ENCODE measurements around the gene LETMD1. TPM values are rescaled to one million over a fixed set of nuclear protein-coding genes. Genes with fewer than 3 reads are reported as not detected.
"Not testable (repeated sequence)": the region's sequence is repeated elsewhere in the genome, so short reads cannot be mapped to it uniquely, and the experiment has no call there.

Gene LETMD1, protein sequence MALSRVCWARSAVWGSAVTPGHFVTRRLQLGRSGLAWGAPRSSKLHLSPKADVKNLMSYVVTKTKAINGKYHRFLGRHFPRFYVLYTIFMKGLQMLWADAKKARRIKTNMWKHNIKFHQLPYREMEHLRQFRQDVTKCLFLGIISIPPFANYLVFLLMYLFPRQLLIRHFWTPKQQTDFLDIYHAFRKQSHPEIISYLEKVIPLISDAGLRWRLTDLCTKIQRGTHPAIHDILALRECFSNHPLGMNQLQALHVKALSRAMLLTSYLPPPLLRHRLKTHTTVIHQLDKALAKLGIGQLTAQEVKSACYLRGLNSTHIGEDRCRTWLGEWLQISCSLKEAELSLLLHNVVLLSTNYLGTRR
- 55.0 TPM for total RNA-seq

DNA sequence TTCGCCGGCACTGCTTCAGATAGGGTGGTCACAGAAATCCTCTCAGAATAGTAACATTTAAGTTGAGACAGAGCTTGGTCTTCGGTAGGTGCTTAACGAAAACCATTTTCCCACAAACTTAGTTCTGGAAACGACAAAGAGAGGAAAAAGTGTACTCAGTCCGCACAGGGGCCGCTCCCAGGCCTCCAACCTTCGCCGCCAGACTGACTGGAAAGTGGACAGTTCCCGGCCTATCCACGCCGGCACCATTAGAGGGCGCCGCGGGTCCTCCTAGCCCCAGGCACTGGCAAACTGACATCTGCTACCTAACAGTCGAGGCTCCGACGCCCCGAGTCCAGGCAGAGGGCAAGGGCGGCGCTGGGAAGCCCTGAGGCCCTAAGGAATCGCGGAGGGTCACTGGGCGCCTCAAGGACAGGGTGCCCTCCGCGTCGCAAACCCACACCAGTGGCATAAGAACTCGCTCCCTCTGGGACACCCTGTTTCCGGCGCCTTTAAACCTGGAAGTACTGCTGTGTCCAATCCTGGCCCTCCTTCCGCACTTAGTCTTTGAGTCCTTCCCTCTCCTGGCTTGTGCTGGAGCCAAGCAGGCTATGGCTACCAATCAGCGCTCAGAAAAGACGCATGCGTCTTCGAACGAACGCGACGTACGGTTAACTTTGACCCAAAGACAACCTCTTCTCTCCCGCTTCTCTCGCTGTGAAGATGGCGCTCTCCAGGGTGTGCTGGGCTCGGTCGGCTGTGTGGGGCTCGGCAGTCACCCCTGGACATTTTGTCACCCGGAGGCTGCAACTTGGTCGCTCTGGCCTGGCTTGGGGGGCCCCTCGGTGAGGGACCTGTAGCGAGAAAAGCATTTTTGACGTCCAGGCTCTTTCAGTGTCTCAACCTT, at the start of gene LETMD1:
LETMD1 (plus strand) TSS at position 673 of the 886 bp plus-strand sequence; CDS start at position 703, 30 bp downstream.
- DNase-seq = peak; percentile 99

DNA sequence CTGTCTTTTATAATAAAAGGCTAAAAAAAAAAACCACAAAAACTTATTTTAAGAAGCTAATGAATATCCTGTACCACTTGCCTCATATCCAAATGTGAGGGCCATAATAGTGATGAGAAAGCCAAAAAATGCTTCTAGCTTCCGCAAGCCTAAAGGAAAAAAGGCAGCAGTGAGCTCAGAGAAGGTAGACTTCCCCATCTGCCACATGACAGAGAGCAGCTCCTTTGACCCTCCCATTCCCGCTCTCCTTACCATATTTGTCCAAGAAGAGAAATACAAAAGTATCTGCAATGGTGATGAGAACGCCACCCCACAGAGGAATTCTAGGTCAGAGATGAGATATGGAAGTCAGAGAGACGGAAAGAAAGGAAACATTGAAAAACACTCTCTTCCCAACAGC, 49.0 kb upstream of the LETMD1 start:
- DNase-seq = no peak

DNA sequence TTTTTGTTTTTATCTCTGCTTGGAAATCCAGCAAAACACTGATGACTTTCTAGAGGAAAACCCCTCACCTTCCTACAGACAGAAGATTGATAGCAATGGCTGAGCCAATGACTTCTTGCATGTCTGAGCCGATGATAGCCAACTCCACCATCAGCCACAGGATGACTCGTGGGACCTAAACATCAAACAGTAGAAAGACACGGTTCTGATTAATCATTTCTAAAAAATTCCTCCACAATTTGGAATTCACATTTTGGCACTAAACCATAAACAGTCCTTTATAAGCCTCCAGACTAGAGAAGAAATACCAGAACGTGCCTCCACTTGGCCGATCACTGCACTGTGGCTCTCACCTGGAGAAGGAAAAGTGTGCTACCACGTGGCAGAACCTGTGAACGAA, 47.9 kb upstream of the LETMD1 start:
- DNase-seq = no peak

DNA sequence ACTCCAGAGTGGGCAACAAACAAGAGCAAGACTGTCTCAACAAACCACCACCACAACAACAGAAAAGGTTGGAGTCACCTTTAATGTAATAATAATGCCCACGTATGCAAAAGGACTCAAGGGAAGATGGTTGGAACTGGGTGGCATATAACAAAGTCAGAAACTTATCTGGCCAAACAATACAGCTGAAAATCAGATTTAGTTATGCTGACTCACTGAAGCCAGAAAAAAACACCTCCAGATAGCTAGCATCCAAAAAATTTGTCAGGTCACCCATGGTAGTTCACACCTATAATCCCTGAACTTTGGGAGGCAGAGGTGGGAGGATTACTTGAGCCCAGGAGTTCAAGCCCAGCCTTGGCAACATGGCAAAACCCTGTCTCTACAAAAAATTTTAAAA, 46.3 kb upstream of the LETMD1 start:
- DNase-seq = no peak

DNA sequence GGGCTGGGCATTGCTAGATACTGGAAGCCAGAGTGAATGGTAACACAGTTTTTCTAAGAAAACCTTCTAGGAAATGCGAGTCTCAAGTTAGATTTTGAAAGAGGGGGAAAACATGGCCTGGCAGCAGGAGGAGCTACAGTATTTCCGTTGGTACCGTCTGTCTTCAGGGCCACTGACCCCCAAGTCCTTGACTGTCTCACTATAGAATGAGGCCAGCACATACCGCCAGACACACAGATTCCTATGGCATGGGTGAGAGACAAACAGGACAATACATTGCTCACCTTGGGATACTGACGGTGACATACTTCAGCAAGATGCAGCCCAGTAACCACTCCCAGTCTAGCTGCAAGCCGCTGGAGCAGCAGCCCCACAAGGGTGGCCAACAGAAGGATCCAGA, 43.6 kb upstream of the LETMD1 start:
- no peak for DNase-seq

DNA sequence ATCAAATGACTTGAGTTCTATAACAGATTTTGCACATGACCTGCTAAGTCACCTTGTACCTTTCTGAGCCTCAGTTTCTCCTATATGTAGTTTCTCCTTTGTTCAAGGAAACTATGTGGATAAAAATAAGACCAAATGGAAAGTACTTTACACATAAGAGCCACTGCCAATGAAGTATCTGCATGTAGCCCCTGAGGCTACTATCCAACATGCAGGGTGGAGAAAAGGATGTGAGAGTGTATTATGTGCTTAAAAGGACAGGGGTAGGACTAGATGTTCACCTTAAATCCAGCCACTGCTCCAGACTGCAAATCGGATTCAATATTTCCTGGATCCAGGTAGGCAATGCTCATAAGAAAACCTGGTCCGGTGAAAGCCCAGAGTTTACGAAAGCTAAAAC, 43.1 kb upstream of the LETMD1 start:
- no peak for DNase-seq

DNA sequence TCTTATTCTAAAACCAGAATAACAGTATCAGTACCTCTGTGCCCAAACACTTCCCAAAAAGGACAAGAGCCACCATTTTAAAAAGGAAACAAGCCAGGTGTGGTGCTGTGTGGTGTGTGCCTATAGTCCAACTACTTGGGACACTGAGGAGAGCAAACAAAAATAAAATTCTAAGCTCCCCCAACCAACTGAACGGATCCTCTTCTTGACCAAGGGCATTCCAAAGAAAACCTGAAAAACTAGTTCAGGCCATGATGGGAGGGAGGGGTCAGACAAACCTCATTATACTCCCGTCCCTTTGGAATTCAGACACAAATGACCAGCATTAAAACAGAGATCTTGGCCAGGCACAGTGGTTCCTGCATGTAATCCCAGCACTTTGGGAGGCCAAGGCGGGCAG, 42.5 kb upstream of the LETMD1 start:
- no peak for DNase-seq

DNA sequence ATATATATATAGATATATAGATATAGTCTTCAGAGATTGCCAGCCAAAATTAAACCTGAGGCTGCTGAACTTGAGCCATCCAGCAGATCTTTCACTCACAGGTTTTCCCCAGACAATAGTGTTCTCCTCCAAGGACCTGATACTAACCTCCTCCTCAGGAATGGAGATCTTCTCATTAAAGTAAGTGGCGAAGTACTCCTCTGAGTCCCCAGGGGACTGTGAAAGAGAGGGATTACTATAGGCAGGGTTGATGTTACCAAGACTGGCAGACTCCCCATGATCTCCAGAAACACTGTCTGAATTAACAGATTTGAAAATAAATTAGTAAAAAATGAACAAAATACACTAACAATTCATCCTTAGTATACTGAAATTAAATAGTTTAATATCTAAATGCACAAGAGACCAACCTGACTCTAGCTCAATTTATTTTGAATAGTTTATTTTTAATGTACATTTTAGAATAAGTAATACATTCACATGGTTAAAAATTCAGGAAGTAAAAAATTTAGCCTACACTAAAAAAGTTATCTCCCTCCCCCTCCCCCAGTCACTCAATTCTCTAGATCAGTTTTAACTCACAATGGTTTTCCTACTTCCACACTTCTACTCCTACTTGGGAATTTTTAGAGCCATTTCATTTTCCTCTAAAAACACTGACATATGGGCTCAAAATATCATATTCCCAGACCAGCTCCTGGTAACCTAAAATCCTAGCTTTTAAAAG, 39.6 kb upstream of the LETMD1 start:
- no peak for DNase-seq

DNA sequence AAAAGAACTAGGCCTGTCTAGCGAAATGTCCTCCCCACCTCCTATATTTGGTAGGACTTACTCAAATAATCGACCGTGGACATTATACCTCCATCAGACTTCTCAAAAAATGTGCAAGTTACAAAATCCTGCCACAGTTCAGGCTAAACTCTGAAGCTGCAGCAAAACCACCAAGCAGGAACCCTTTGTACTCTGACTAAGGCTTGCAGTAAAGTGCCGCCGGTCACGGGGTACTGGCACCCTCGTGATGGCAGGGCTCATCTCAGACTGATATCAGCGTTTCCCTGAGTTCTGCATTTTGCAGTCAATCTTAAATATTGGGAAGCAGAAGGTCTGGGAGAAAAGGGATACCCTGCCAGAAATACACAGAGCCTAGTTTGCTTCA, 39.1 kb upstream of the LETMD1 start:
- DNase-seq = no peak

DNA sequence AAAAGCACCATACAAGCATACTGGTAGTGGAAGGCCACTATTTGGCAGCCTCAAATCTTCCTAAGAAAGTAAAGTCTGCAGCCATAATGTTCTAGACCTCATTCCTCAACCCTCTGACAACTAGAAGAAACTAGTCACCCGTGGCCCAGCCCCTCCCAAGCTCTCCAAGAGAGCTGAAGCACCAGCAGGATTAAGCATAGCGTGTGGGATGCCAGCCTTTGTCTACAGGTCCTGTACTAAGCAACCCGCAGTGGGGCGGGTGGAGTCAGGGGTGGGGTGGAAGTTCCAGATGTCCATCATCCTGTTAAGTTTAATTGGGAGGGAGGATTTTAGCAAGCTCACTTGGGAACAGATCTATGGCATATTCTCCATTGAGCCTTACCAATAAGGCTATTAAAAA, 36.2 kb upstream of the LETMD1 start:
- no peak for DNase-seq

DNA sequence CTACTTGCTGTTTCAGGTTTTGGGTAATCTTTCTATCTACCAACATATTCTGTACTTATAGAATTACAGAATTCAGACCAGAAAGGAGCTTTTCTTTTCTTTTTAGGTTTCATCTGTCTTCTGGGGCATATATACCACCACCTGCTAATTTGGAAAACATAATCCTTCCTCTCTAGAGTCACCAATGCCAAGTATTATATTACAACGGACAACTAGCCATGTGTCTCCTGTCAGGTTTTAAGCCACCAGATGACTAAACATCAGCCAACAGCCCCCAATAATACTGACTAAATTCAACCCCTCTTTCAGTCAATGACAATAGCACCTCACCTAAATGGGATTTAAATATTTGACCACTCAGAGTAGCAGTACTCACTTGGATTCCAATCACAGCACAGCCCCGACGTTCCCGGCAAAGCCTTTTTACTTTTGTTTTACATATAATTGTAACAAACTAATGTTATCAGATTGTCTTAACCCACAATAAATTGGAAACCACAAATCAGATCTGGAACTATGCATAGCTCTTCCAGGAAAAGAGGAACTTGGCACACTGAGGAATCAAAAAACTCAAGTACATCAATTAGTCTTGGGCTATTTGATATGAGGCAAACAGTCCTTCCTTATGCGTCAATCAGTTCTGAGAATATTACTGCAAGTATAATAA, 35.4 kb upstream of the LETMD1 start:
- DNase-seq = no peak

DNA sequence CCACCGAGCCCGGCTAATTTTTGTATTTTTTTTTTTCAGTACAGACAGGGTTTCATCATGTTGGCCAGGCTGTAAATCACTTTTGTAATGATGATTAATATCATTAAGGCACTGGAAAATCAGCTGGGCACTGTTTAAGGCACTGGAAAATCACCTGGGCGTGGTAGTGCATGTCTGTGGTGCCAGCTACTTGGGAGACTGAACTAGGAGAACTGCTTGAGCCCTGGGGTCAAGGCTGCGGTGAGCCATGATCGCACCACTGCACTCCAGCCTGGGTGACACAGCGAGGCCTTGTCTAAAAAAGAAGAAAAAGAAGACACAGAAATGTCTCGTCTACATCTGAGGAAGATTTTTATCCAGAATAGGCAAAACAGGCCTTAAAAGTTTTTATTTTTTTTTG, 34.7 kb upstream of the LETMD1 start:
- no peak for DNase-seq

DNA sequence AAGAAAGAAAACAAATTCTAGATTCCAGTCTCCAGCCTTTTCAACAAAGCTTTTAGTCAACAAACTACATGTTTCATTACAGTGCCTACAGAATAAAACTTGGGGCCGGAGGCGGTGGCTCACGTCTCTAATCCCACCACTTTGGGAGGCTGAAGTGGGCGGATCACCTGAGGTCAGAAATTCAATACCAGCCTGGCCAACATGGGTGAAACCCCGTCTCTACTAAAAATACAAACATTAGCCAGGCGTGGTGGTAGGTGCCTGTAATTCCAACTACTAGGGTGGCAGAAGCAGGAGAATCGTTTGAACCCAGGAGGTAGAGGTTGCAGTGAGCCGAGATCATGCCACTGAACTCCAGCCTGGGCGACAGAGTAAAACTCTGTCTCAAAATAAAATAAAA, 33.7 kb upstream of the LETMD1 start:
- DNase-seq = not testable (repeated sequence)

DNA sequence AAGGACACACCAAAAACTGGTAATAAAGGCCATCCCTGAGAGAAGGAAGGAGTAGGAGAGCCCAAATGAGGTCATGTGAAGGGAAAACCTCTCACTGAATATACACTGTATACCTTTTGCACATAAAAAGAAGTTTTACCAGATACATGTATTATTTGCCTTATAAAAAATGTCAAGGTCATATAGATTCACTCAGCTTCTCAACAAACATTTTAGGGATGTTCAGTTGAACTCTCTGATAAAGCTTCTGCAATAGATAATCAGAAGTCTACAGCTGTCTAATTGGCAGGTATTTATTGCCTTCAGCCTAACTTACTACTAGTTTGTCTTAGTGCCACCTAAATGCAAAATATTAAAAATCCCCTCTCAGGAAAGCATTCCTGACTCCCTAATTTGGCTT, 30.7 kb upstream of the LETMD1 start:
- DNase-seq = no peak

DNA sequence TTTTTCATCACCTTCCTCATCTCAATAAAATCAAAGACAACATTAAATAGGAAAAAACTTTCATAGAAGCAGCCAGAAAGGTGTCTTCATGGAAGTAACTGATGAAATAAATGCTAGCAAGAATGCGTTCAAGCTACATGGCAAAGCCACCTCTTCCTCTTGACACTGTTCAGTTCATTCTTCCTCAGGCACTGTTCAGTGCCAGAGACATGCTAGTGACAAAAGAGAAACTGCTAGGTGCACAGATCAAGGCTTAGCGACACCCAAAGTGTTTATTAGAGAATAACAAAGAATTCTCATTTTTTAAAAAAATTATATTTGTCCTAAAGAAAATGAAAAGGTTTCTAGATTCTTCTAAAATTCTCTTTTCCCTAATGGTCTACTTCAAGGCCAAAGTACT, 29.2 kb upstream of the LETMD1 start:
- no peak for DNase-seq

DNA sequence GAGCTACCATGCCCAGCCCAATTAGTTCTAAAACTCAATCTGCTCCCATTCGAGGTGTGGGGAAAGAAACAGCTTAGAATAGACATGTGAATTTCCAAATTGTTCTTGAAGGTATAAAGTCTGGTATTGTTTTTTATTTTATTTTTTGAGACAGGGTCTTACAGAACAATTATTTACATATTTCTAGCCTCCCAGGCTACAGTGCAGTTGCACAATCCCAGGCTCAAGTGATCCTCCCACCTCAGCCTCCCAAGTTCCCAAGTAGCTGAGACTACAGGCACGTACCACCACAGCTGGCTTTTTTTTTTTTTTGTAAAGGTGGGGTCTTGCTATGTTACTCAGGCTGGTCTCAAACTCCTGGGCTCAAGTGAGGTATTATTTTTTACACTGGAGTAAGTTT, 28.2 kb upstream of the LETMD1 start:
- no peak for DNase-seq

DNA sequence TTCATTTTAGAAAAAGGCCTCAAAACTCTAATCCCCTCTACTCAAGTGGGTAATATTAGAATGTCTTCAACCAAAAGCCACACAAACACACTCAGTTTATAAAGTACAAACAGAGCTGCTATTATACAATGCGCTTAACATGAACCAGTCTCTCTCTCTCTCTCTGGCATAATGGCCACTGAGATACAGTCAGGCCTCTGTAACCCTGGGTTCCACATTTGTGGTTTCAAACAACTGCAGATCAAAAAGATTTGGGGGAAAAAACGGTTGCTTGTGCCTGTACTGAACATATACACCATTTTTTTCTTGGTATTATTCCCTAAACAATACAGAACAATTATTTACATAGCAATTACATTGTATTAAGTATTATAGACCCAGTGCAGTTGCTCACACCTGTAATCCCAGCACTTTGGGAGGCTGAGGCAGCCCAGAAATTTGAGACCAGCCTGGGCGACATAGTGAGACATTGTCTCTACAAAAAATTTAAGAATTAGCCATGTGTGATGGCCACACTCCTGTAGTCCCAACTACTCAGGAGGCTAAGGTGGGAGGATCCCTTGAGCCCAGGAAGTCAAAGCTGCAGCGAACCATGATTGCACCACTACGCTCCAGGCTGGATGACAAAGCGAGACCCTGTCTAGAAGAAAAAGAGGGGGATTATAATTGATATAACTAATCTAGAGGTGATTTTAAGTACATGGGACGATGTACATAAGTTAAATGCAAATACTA, 27.5 kb upstream of the LETMD1 start:
- no peak for DNase-seq

DNA sequence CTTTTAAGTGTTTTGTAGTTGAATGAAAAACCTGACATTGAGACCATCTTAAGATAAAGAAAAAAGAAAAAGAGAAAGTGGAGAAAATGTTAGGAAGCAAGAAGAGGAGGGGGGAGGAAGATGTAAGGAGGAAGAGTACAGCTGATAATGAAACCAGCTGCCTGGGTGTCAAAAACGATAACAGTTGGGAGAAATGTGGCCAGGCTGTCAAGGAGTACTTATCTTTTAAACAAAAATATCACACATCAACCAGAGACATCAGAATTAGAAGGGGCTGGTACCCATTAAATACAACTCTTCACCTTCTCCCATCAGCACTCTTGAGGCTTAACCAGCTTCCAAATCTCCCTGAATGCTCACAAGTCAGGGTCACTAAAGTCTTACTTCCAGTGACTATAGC, 26.4 kb upstream of the LETMD1 start:
- no peak for DNase-seq

DNA sequence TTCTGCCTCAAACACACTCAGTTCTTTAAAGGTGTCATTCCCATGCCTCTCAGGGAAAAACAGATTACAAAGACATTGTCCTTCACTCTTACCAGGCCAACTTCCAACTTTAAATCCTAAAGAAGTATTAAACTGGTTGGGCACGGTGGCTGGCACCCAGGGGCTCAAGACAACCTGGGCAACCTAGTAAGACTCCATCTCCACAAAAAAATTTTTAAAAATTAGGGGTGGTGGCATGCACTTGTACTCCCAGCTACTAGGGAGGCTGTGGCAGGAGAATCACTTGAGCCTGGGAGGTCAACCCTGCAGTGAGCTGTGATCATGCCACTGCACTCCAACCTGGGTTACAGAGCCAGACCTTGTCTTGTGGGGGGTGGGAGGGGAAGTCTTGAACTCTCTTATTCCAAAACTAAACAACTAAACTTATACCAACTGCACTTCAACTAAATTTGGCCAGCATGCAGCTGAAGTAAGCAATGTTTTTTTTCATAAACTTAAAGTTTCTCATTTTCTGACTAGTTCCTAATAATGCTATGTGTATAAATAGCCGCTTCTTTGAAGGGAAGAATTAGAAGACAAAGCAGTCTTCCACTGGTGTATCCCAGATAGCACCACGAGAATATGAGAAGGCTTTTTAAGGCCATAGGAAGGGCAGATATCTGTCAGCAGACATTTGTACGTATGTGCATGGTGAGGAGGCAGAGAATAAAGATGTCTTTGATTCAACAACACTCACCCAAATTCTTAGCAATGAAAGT, 24.3 kb upstream of the LETMD1 start:
- no peak for DNase-seq

DNA sequence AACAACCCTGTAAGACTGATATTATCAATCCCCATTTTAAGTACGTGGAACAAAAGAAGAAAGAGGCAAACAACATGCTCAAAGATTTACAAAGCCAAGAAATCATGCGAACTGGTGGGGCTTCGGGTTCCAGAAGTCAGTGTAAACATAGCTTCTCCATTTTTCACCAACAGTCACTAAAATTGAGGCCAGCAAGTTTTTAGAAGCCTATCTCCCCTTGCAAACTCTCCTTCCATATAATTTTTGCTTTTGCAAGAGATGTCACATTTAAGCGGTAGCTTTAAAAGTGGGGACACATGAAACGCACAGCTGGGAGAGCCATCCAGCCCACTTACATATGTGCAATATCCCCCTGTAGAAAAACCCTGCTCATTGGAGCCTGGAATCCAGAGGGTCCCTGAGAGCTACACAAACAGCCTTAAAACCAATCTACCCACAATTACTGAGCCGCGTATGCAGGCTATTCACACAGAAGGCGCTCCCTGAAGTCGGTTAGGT, 22.7 kb upstream of the LETMD1 start:
- no peak for DNase-seq

All from skin of body (tissue), 2 donors.